SIG-M5 (cell line): ENCODE results near the gene ALS2CL.
"Not testable (repeated sequence)": the region's sequence is repeated elsewhere in the genome, so short reads cannot be mapped to it uniquely, and the experiment has no call there.

Source experiments
- DNase-seq: peaks from one replicate; lab custom pipeline; 2025; lab: John Stamatoyannopoulos, UW

The ALS2CL gene

GRCh38 chr3:46693038-46693891 lies at the start of gene ALS2CL:
ALS2CL (minus strand) TSS chr3:46693679; CDS start chr3:46689440, 4,239 bp downstream.
- no peak for DNase-seq

GRCh38 chr3:46742992-46743585 lies 49.6 kb upstream of the ALS2CL start:
- DNase-seq = no peak

GRCh38 chr3:46739565-46739964 lies 46.1 kb upstream of the ALS2CL start:
- not testable (repeated sequence) for DNase-seq

GRCh38 chr3:46737329-46737731 lies 43.9 kb upstream of the ALS2CL start:
- no peak for DNase-seq

GRCh38 chr3:46736006-46736872 lies 42.8 kb upstream of the ALS2CL start:
- no peak for DNase-seq

- DNase-seq = no peak
Observed at GRCh38 chr3:46734773-46735172, 41.3 kb upstream of the ALS2CL start.

GRCh38 chr3:46733026-46733800 lies 39.7 kb upstream of the ALS2CL start:
- no peak for DNase-seq

GRCh38 chr3:46731795-46732194 lies 38.3 kb upstream of the ALS2CL start:
- DNase-seq = no peak

- no peak for DNase-seq
Observed at GRCh38 chr3:46730819-46731218, 37.3 kb upstream of the ALS2CL start.

GRCh38 chr3:46729038-46729437 lies 35.6 kb upstream of the ALS2CL start:
- no peak for DNase-seq

GRCh38 chr3:46725621-46726314 lies 32.3 kb upstream of the ALS2CL start:
- no peak for DNase-seq

- no peak for DNase-seq
Observed at GRCh38 chr3:46724424-46724823, 30.9 kb upstream of the ALS2CL start.

GRCh38 chr3:46722443-46722842 lies 29.0 kb upstream of the ALS2CL start:
- DNase-seq = no peak

GRCh38 chr3:46721009-46721408 lies 27.5 kb upstream of the ALS2CL start:
- DNase-seq = no peak

GRCh38 chr3:46719735-46720271 lies 26.3 kb upstream of the ALS2CL start:
- no peak for DNase-seq

GRCh38 chr3:46719044-46719565 lies 25.6 kb upstream of the ALS2CL start:
- DNase-seq = no peak

GRCh38 chr3:46717447-46718231 lies 24.2 kb upstream of the ALS2CL start, which contains the start of gene PRSS50:
PRSS50 (minus strand) TSS chr3:46717869; CDS start chr3:46717824, 45 bp downstream.
- DNase-seq = no peak

GRCh38 chr3:46716461-46717441 lies 23.3 kb upstream of the ALS2CL start:
- no peak for DNase-seq
